Caki2 (cell line): ENCODE data around the gene DDX23. TPM values are rescaled to one million over a fixed set of nuclear protein-coding genes. Genes with fewer than 3 reads are reported as not detected.

Experiments
- DNase-seq: peaks from one replicate; pipeline ENCODE4 v3.0.0-alpha.2; 2015; ENCODE audit warnings: low read depth
- in situ Hi-C: cut with HindIII; loops from 2 replicates; pipeline ENCODE4 v1.10.0; 2016; ENCODE audit warnings: low sequenced_read_pairs, low pct_unique_long_range_greater_than_20kb, mixed read lengths
- total RNA-seq: library from RNA; depleted of rRNA; stranded (reverse); fragments of >200 nt; shearing (Covaris generic); gene quantifications from 2 replicates; pipeline ENCODE4 v1.2.3, GENCODE V29; 2014; ENCODE audit warnings: low replicate concordance

Gene DDX23
- total RNA-seq, 1 experiment from 2014 or later: 89.5 TPM

GRCh38 chr12:48813465-48814261 lies 38.3 kb downstream of the DDX23 start:
- DNase-seq: no peak

GRCh38 chr12:48812389-48812788 lies 39.6 kb downstream of the DDX23 start:
- in situ Hi-C loops: no loop called here
- DNase-seq: no peak

More at GRCh38 chr12:48813465-48814261, 38.3 kb downstream of the DDX23 start:
- in situ Hi-C loops: no loop called here

DNA sequence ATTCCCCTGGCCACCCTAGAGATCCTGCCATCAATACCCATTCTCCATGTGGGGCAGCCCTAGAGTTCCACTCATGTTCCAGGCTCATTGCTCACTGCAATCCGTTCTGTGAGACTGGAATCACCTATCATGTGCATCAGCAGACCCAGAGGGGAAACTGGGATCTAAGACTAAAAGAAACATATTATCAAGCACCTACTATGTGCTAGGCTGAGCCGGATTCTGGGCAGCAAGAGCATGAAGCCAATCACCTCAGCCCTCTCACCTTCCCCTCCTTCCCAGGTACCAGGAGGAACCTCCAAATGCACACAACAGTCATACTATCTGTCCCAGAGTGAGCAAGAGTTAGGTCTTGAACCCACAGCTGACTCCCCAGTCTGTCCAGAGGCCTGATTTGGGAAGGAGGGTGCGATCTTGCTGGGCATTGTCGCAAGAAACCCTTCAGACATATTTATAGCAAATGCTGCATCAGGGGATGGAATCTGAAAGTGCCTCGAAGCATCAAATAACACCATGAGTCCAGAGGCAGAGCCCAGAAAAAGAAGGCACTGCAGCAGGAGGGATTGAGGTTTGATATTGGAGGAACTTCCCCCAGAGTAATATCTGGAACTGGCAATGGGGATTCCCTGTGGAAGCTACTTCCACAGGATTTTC lies 40.4 kb downstream of the DDX23 start:
- in situ Hi-C loops: no loop called here
- no peak for DNase-seq

GRCh38 chr12:48810903-48811431 lies 41.0 kb downstream of the DDX23 start:
- in situ Hi-C loops: no loop called here
- DNase-seq: no peak

DNA sequence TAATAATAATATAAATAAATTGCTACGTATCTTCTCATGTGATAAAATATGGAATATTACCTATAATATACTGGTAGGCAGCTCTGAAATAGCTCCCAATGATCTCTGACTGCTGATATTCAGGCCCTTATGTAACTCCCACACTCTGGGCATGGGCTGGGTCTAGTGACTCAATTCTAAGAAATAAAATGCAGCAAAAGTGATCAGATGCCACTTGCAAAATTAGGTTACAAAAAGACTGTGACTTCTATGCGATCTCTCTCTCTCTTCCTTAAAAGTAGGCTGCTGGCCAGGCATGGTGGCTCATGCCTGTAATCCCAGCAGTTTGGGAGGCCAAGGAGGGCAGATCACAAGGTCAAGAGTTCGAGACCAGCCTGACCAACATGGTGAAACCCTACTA lies 44.0 kb downstream of the DDX23 start:
- DNase-seq: no peak
- in situ Hi-C loops: no loop called here

GRCh38 chr12:48803675-48804074 lies 48.3 kb downstream of the DDX23 start:
- in situ Hi-C loops: no loop called here
- no peak for DNase-seq

DNA sequence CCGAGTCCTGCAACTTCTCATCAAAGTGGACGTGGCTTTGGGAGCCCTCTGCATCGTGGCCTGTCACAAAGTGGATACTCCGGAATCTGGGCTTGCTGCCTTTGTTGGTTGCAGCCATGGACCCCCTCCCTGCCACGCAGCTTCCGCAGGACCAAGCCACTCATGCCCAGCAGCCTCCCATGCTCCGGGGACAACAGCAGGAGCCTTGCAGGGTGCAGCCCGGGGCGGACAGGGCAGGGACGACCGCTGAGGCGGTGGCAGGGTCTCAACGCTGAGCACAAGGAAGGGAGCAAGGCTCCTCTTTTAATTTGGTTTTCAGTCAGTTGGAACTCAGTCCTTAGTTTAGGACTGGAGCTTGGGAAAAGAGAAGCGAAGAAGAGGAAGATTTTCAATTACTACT lies 51.0 kb downstream of the DDX23 start:
- in situ Hi-C loops: no loop called here

GRCh38 chr12:48800457-48800856 lies 51.5 kb downstream of the DDX23 start:
- DNase-seq: no peak
- in situ Hi-C loops: no loop called here

More for the DNA sequence above, 51.0 kb downstream of the DDX23 start:
- DNase-seq: no peak

DNA sequence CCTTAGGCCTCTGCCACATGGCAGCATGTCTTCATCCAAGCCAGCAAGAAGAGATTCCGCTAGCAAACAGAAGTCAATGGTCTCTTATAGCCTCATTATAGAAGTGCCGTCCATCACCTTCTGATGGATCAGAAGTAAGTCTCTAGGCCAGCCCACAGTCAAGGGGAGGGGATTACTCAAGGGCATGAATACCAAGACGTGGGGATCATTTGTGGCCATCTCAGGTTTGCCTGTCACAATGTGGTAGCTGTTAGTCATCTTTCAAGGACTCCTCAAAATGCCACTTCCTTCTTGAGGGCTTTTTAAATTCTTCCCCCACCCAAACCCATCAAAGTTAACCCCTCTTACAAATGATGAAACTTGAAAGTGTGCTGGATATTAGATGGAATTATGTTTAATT lies 55.0 kb downstream of the DDX23 start:
- DNase-seq: no peak
- in situ Hi-C loops: no loop called here

DNA sequence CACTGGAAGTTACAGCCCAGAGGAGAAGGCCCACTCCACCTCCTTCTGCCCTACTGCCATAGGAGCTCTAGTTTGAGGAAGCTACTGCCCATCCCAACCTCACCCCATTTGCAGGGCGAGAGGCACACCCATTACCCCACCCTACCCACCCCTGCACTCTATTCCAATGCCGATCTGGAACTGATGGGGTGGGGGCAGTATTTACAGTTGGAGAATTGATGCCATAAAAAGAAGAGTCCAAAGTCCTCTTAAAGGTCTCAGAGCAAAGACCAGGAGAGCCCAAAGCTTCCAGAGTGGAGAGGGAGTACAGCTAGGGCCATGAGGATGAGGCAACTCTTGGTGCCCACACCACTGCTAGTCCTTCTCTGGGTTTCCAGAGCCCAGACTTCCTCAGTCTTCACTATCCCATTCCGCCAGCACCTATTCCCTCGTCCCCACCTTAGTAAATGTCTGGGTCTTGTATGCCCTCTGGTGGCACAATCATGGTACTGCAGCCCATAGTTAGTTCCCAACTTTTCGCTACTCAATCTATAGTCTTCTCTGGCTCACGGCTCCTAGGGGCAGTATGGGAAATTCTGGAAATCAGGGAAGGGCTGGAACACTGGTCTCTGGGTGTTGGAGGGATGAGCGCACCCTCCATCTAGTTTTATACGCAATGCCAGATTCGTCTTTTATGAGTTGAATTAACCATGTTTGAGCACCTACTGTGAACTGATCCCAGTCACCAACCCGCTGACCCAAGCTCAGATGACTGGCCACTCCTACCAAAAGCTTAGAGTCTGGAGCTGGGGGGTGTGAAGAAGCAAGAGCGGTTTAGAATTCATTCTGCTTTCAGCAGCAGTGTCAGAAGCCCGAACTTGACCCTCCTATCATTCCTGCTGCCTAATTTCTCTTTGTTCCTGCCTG lies 56.2 kb downstream of the DDX23 start:
- DNase-seq: peak; percentile 78
- in situ Hi-C loops: no loop called here

- peak; percentile 84 for DNase-seq
- in situ Hi-C loops: no loop called here
These were observed 57.1 kb downstream of the DDX23 start for GRCh38 chr12:48794870-48795269.

GRCh38 chr12:48793696-48794095 lies 58.3 kb downstream of the DDX23 start:
- in situ Hi-C loops: no loop called here
- no peak for DNase-seq

GRCh38 chr12:48789858-48790326 lies 62.1 kb downstream of the DDX23 start:
- DNase-seq: no peak
- in situ Hi-C loops: no loop called here

- in situ Hi-C loops: no loop called here
- DNase-seq: peak; percentile 54
These were observed 62.8 kb downstream of the DDX23 start, which contains the start of gene ADCY6 for GRCh38 chr12:48788854-48789775. TSS of gene ADCY6 (minus strand) at chr12:48789089. CDS start at chr12:48783434, 5,655 bp downstream.

DNA sequence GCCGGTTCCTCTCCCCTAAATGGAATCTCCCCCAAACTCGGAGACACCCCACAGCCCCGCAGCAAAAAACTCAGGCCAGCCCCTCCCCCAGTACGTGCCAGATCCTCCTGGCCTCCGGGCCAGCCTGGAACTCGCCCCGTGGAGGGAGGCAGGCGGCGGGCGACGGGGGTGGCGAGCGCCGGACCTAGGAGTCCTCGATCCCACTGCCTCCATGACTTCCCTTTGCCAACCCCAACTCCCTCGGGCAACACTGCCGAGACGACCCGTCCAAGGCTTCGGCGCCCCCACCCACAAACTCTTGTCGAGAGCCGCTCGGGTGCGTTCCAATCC lies 63.5 kb downstream of the DDX23 start:
- in situ Hi-C loops: no loop called here
- no peak for DNase-seq

DNA sequence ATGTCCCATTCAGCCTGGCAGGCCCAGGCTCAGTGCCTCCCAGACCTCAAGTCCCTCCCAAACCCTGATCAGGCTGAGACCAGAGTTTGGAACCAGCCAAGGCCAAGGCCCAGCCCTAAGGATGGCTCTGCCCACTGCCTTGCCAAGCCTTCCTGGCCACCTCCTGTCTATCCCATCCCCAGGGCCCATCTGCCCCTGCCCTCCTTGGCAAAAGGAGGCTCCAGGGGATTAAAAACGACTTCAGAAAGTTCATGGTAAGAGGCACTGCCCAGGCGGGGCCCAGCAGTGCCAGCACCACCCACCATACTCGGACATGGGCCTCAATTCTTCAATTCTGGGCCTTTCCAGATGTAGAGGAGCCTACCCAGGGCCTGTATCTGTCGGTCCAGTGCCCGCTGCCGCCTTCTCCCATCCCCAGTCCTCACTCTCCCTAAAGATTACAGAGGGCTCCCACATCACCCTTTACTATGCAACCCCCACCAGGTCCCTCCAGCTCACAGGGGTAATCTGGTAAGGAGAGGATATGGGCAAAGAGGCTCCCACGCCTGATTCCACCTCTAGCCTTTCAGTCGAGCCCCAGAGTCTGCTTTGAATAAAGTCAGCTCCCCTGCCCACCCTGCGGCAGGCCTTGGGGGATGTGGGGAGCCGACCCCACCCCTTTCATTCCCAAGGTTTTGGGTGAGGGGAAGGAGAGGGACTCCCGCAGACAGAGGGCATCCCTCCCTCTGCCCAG lies 64.0 kb downstream of the DDX23 start:
- DNase-seq: no peak
- in situ Hi-C loops: no loop called here
